GM18508 (cell line): Measurements from ENCODE around the gene OTOP2.

Experiments
- ATAC-seq: cut with Tn5 transposase; IDR thresholded peaks from one replicate; pipeline ENCODE4 v1.9.1; 2021; ENCODE audit warnings: moderate number of reproducible peaks; ENCODE audit not compliant: insufficient read depth, unreplicated experiment

The OTOP2 gene

DNA sequence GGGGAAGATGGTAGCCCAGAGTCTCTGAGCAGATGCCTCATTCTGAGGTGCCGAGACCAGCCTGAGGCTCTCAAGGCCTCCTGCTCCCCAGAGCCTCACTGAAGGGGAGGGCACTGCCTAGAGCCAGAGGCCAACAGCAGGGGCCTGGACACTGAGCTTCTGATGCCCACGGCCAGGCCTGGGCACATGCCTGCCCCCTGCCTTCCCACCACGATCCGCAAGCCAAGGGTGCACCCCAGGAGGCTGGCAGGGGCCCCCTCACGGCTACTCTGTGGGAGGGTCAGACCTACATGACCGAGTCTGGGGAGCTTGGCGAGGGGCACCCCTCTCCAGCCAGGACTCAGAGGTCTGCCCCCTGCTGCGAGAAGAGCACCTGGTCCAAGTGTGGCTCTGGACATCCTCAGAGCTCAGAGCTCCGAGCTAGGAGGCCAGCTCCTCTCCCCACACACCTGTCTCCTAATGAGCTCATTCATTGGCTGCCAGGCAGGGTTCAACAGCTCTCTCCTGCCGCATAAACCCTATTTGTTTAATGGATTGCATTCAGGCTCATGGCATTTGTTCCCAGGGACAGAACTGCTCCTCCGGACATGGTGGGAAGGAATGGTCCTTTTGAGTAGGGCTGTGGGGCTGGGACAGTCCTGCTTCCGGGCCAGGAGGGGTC, 25.5 kb downstream of the OTOP2 start:
- no peak for ATAC-seq

DNA sequence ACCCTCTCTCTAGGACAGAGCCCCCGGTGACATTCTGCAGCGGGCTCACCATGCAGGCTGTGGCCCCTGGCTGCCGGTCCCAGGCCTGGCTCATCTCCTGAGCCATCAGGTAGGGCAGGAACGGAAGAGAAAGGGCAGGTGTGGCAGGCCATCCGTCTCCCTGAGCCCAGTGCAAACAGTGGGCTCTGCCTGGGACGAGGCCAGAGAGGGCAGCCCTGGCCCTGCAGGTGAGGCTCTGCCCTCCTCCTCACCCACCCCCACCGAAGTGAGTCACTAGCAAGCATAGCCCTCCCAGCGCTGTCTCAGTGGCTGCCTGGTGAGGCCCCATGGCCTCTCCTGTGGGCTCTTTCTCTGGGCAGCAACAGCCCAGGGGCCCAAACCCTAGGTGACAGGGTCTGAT, 26.1 kb downstream of the OTOP2 start:
- no peak for ATAC-seq

DNA sequence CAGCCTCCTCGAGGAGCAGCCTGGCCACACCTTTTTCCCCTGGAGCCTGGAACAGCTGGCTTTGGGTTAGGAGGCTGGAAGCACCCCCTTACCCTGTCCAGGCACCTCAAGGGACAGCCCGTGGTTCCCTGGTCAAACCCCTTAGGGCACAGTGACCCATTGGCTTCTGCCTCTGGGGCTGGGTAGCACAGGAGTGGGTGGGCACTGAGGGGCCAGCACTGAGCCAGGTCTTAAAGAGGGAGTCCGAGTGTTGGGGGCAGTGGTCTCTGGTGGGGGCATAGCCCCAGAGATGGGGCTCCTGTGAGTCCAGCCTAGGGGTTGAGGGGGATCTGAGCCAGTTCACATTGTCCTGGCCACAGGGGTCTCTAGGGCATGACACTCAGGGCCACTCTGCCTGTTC, 27.0 kb downstream of the OTOP2 start:
- ATAC-seq: no peak

DNA sequence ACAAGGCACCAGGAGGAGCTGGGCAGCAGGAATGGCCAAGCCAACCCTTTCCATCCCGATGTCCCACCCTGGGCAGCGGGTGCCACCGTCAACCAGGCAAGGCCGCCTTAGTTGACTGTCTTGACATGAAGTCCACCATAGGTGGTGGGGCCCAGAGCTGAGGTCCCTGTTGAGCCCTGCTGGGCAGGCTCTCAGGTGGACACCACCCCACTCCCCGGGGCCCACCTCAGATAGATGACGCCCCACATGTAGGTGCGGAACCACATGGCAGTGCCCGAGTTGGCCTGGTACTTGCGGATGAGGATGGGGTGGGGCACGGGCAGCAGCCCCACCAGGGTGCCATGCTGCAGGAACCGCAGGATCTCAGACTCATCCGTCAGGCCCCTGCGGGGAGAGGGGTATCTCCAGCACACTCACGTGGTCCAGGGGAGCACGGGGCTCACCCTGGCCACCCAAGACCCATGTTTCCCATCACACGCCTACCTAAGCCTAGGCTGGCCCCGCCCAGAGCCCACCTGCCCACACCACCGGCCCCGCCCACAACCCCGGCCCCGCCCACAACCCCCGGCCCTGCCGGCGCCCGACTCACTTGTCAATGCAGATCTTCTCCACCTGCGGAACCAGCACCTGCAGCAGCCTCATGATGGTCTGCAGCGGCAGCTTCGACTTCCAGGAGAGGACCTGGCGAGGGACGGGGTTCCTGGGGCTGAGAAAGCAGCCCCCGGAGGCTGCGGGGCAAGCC, 27.8 kb downstream of the OTOP2 start:
- no peak for ATAC-seq

DNA sequence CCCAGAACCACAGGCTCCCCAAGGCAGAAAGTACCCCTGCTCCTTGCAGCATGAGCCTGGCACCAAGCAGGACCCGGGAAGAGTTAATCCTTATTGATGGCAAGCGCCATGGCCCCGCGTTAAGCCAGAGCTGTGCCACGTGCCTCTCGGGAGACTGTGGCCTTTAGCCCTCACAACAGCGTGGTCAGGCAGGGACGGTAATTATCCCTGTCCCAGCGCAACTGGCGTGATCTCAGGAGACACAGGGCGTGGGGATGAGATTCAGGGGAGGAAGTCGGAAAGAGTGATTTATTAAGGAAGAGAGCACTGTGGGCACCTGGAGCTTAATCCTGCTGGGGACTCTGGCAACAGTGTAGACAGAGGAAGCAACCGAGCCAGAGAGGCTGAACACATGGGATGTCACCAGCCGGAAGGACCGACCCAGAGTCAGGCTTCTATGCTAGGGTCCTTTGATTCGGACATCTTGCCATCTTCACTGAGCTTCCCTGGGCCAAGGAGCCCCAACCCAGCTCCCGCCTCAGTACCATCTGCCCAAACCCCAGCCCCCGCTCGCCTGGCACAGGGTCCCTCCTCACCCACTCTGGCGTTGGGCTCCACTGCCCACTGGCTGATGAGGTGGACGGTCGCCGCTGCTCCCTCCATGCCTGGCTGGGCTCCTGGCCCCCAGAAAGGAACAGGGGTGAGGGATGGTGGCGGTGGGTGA, 28.5 kb downstream of the OTOP2 start:
- no peak for ATAC-seq

DNA sequence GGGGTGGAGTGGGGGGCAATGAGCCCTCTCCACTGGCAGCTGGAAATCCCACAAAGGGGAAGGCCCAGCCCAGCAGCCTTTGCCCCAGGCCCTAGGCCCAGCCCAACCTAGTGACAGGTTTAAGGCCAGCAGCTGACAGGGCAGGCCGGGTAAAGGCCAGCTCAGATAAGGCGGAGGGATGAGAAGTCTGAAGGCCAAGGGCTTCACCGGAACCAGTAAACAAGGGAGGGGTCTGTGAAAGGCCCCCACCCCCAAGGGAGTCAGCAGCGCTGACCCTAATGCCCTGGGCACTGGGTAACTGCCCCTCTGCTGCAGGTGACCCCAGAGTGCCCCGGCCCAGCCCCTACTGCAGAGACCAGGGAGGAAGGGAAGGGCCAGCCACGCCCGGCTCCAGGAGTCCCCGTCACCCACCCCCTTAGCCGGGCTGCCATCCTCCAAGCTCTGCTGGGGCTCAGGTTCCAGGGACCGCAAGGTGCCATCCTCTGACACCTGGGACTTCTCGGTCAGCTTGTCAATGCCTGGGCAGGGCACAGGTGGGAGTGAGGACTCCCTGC, 29.1 kb downstream of the OTOP2 start:
- no peak for ATAC-seq

DNA sequence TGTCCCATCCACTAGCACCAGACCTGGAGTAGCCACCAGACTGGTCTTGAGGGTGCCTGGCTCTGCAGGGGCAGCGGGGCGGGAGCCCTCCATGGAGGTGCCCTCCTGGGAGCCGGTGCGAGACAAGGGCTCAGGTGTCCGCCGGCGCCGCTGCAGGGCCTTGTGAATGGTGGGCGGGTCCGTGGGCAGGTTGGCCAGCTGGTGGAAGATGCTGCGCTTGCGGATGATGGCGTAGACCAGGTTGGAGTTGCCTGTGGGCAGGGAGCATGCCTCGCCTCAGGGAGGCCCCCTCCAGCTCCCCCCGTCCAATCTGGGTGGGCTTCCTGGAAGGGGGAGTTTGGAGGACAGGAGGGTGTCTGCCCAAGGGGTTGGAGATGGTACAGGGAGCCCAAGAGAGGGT, 30.0 kb downstream of the OTOP2 start:
- no peak for ATAC-seq

DNA sequence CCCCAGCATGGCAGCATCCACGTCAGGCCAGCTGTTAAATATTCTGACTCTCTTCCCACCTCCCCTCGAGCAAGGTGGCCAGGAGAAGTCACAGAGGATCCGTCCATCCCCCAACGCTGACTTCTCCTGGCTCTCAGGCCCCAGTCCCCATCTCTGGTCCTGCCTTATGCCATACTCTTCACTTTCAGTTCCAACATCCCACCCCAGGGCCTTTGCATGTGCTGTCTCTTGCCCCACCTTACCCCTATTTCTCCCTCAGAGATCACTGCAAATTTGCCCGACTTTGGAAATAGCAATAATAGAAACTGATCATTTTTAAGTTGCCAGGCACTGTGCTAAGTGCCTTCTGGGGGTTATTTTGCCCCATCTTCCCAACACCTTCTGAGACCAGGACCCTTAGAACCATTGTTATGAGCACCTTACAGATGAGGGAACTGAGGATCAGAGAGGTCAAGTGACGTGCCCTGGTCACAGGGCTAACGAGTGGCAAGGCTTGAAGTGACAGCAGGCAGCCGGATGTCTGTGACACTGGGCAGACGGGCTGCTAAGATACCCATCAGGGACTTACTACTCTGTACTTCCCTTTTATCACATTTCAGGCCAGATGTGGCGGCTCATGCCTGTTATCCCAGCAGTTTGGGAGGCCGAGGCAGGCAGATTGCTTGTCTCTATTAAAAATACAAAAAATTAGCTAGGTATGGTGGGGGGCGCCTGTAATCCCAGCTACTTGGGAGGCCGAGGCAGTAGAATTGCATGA, 30.8 kb downstream of the OTOP2 start:
- ATAC-seq: no peak

DNA sequence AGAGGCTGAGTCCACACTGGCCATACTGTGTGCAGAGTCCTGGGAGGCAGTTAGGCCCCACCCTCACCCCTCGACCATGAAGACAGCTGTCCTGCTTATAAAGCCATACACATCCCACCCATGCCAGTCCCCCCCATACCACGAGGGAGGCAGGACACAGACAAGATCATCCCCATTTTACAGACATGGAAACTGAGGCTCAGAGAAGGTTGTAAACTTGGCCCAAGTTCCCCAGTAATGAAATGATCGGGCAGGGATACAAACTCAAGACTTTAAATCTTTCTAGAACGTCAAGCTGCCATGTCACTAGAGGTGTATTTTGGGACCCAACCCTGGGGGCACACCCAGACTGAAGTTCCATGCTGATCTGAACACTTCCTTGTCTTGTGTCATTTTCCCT, 32.0 kb downstream of the OTOP2 start:
- no peak for ATAC-seq

DNA sequence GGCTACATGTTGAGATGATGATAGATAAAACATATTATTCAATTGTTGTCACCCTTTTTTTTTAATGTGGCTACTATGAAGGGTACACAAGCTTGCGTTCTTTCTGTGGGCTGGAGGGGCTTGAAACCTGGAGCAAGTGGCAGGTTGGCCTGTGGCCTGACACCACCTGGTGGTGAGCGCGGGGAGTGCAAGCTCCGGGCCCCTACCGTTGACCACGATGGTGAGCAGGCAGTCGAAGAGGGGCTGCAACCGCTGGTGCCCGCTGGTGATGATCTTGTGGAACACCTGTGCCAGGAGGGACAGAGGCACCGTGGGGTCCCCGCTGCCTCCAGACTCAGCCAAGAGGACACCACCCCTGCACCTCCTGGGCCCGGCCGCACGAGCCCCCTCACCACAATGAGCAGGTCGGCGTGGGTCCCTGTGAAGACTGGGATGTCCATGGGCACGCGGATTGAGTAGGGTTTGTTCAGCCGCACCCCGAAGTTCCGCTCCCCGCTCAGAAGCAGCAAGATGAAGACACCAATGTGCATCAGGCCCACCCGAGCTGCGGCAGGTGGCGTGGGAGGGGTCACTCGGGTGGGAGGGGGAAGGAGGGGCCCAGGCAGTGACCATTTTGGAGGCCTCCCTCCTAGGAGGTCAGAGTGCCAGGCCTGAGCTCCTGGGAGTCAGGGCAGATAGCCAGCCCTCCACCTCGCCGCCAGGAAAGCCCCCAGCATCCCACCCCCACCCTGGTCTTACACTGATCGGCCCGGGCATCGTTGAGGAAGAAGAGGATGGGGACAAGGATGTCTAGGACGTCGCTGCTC, 34.1 kb downstream of the OTOP2 start:
- no peak for ATAC-seq

DNA sequence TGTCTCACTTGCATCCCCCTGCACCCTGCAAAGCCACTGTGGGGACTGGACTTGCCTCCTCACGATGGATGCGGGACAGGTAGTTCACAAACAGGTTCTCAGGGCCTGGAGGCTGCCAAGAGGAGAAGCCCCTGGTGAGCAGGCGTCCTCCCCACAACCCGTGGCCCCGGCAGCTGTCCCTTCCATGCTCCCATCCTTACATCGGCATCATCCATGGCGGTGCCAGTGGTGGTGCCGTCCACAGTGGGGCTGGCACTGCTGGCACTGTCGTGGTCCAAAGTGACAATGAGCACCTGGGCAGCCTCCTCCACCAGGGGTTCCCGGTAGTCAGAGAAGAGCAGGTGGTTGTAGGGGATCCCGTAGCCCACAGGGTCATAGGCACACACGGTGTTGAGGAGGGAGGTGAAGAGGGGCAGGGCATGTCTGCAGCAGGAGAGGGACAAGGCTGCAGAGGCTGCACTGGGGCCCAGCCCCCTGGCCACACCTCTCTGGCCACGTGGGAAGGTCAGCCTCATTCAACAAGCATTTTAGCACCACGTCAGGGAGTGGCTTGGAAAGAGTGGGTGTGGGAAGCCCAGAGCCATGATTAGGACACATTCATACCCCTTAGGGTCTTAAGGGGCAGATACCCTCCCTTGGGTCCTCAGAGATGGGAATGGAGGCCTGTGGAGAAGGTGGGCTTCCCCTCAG, 35.9 kb downstream of the OTOP2 start:
- ATAC-seq: no peak

DNA sequence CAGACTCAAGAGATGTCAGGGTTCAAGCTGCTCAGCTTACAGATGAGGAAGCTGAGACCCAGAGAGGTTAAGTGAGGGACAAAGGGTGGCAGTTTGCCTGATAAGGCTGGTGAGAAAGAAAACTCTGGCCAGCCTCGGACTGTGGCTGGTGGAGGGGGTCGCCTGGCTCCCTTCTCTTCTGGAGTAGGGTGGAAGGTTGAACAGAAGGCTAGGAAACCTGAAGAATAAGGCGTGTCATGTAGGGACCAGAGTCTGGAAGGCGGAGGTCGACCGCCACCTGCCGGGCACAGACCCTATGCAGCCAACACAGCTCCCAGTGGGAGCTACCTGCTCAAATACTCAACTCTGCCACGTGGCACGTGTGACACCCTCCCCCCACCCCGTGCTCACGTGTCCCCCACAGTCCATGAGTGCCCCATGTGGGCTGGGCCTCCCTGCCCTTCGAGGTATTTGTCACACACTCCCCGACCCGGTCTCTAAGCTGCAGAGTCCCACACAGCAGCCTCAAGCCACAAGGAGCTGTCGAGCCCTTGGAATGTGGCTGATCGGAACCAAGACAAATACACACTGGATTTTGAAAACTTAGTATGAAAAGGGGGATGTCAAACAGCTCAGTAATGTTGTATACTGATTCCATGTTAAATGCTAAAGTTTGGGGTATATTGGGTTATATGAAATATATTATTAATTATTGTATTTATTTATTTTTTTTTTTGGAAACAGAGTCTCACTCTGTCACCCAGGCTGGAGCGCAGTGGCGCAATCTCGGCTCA, 36.7 kb downstream of the OTOP2 start:
- ATAC-seq: no peak

DNA sequence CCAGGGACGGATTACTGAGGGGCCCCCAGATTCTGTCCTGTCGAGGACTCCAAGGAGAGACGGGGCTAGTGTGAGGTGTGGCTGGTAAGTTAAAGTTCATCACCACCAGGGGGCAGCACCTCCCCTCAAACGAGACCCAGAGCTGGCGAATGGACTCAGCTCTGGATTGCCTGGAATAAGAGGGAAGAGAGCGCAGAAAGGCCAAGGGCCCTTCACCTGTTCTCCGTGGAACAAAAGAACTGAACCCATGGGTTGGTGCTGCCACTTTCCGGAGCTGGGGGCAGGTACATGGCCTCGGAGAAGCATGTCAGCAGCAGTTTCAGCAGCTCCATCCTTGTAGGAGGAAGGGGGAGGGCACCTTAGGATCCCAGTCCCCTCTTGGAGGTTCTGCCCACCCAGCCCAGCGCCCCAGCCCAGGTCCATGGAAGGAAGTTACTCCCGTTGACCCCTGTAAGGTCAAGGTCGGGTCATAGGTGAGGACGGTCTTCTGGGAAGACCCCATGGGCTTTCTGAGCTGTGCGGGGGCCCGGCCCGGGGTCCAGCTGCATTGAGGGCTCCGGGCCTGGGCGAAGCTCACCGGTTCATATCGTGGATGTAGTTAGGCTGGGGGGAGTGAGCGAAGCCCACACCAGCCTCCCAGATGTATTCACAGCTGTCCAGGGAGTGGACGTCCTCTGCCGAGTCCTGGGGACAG, 37.7 kb downstream of the OTOP2 start:
- ATAC-seq: no peak

DNA sequence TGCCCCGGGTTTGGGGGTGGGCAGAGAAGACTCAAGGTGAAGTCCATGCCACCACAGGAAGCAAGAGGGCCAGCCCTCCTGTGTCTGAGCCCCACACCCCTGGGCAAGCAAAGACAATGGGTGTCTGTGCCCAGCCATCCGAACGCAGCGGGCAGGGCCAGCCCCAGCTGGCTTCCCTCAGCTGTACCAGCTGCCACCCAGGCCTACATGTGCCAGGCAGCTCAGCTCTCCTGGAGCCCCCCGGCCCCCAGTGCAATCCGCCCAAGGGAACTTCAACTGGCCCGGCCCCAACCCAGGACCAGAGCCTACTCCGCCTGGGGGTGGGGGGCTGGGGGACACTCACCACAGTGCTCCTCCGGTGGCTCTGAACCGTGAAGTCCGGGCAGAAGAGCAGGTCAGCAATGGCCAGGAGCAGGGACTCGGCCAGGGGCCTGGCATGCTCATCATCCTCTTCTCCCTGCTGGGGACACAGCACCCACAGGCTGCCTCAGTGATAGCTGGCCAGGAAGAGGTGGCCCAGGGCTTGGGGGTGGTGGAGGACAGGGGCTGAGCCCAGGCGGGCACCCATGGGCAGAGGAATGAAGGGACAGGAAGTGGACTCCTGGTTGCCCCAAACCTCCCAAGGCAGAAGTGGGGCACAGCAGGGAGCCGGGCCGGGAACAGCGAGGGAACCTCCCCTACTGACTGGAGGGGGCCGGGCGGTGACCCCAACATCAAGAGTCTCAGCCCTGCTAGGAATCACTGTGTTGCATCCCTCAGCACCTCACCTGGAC, 38.7 kb downstream of the OTOP2 start:
- no peak for ATAC-seq

DNA sequence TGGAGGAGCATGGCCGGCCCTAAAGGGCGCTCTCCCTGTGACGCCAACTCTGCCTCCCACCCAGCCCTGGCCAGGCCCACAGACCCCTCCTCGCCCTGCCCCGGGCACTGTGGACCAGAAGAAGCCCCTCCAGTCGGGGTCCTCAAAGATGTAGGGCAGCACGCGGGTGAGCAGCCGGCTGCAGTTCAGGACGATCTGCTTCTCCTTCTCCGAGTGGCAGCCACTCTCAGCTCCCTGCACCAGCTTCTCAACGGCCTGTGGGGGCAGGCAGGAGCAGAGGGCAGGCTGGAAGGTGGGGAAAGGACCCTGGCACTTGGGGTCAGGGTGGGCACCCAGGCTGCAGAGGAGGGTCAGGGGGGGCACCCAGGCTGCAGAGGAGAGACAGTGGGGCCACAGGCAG, 39.6 kb downstream of the OTOP2 start:
- no peak for ATAC-seq

DNA sequence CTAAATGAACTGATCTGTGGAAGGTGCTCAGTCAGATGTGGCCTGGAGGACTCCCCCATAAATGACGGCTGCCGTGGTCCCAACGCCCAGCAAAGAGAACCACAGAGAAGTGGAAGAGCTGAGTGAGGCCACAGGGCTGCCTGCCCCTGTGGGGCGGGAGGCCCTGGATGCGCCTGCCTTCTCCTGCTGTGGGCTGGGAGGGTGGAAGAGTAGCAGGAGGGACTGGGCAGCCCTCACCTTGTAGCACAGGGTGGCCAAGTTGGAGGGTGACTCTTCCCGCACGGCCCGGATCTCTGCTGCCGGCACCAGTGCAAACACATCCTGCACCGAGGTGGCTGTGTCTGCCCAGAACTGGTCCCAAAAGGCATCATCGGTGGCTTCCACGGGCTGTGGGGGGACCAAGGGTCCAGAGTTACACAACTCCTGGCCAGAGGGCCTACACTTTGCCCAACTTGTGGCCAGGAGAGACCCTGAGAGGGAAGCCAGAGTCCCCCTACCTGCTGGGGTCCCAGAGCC, 40.2 kb downstream of the OTOP2 start:
- no peak for ATAC-seq
